Fibroblast of skin of left biceps (primary cell): Measurements from ENCODE around the gene RNFT2.
"Not testable (repeated sequence)": the region's sequence is repeated elsewhere in the genome, so short reads cannot be mapped to it uniquely, and the experiment has no call there.

Source experiments
- DNase-seq, 2 experiments: peaks; one replicate each; pipeline ENCODE4 v3.0.0-alpha.2; 2013; ENCODE audit warnings: low read depth in 2 of 2

Gene RNFT2

DNA sequence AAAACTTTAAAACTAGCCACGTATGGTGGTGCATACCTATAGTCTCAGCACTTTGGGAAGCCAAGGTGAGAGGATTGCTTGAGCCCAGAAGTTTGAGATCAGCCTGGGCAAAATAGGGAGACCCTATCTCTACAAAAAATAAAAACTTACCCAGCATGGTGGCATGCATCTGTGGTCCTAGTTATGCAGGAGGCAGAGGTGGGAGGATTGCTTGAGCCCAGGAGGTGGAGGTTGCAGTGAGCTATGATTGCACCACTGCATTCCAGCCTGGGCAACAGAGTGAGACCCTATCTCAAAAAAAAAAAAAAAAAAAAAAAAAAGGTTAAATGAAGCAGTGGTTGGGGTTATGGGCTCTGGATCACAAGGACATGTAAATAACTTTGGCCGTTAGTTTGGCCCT, 4.7 kb downstream of the RNFT2 start:
- DNase-seq: not testable (repeated sequence)

DNA sequence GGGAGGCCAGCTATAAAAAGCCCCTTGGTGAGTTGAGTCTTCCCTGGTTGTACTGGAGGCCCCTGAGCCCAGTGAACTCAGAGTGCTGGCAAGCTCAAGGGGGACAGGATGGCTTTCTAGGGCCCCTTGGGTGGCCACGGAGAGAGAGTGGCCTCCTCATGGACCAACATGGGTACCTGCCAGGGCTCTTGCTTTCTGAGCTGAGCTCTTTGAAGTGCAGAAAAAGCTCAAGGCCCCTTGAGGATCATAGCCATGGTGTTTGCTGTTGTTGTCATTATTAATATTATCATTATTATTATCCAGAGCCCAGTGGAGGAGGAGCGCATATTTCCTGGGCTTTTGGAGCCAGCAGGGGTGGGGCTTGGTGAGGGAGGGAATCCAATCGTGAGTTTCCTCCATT, 6.7 kb downstream of the RNFT2 start:
- no peak for DNase-seq

GRCh38 chr12:116745554-116745953, 7.4 kb downstream of the RNFT2 start:
- no peak for DNase-seq

DNA sequence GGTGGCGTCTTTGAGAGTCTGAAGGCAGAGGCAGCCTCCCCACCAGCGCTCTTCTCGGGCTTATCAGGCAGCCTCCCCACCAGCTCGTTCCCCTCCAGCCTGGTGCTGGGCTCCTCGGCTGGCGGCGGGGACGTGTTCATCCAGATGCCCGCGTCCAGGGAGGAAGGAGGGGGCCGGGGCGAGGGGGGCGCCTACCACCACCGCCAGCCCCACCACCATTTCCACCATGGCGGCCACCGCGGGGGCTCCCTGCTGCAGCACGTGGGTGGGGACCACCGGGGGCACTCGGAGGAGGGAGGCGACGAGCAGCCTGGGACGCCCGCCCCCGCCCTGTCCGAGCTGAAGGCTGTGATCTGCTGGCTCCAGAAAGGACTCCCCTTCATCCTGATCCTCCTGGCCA, 11.8 kb downstream of the RNFT2 start:
- DNase-seq: no peak

GRCh38 chr12:116750298-116750697, 12.2 kb downstream of the RNFT2 start:
- DNase-seq: no peak

DNA sequence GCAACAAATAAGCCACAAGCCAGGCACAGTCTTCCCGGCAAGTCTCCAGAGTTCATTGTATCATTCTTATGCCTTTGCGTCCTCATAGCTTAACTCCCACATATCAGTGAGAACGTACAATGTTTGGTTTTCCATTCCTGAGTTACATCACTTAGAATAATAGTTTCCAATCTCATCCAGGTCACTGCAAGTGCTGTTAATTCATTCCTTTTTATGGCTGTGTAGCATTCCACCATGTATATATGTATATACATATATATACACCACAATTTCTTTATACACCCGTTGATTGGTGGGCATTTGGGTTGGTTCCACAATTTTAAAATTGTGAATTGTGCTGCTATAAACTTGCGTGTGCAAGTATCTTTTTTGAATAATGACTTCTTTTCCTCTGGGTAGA, 16.0 kb downstream of the RNFT2 start:
- DNase-seq: not testable (repeated sequence)

DNA sequence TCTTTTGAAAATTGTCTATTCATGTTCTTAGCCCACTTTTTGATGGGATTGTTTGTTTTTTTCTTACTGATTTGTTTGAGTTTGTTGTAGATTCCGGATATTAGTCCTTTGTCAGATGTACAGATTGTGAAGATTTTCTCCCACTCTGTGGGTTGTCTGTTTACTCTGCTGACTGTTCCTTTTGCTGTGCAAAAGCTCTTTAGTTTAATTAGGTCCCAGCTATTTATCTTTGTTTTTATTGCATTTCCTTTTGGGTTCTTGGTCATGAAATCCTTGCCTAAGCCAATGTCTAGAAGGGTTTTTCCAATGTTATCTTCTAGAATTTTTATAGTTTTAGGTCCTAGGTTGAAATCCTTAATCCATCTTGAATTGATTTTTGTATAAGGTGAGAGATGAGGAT, 16.7 kb downstream of the RNFT2 start:
- not testable (repeated sequence) for DNase-seq

- DNase-seq: no peak
Observed at GRCh38 chr12:116759783-116760621, 21.9 kb downstream of the RNFT2 start.

DNA sequence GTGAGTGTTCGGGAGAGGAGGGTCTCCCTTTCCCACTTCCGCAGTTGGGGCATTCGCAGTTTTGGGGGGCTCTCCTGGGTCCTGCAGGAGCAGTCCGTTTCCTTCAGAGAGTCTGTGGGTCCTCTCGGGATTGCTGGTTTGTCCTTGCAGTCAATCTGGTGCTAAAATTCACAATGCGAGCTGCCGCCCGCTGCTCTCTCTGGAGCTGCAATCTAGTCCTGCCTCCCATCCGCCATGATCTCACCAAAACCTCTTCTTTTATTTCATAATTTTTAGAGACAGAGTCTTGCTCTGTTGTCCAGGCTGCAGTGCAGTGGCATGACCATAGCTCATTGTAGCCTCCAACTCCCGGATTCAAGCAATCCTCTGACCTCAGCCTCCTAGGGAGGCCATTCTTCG, 22.5 kb downstream of the RNFT2 start:
- DNase-seq: no peak

DNA sequence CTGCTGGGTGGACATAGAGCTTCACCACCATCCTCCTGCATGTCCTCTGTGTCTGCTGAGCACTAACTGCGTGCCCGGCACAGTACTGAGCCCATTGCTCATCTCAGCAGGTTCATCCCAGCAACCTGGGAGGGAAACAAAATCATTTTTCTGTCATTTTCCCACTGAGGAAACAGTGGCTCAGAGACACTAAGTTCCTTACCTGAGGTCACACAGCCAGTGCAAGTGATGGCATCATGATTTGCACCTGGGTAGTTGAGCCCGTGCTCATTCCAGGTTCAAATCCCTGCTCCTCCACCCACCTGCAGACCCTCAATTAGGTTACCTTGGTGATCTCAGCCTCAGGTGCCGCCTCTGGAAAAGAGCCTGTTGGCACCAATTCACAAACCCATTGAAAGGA, 23.4 kb downstream of the RNFT2 start:
- DNase-seq: no peak

DNA sequence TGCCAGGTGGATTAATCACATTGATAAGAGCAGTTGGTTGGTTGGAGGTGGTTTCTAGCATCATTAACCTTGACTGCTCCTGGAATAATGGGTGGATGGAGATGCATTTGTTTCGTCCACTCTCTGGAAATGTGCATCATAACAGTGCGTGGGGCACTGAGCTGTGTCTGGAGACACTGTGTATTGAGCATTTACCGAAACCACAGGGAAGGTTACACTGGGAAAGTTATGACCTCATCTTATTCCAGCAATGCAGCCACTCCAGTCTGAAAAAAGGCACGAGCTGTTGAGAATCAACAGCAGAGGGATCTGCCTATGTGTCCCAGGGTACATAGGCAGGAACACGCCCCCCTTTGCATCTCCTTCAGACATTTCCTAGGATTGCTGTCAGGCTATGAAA, 27.2 kb downstream of the RNFT2 start:
- no peak for DNase-seq

DNA sequence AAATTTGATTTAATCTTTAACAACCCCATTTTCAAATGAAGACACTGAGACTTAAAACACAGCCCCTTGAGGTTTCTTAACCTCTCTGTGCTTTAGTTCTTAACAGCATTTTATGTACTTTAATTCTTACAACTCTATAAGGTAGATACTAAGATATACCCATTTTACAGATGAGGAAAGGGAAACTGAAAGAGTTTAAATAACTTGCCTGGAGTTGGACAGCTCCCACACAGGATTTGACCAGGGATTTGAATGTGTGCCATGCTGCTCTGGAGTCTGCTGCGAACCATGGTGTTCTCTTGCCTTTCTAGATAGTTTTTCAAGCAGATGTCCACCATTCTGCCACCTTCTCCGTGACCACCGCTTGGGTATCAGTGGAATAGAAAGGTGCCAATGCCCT, 28.2 kb downstream of the RNFT2 start:
- no peak for DNase-seq

DNA sequence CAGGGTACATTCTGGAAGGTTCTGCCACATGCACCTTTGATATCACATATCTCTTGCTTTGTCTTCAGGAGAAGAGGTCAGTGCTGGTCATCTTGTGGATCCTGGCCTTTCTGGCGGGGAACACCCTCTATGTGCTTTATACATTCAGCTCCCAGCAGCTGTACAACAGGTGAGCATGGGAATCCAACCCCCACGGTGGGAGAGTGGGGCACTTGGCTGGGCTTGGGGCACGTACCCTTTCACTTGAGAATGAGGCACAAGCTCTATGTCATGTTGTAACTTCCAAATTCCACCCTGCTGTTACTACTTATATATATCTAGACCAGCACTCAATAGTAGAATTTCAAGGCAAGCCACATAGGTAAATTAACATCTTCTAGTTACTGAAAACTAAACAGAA, 28.6 kb downstream of the RNFT2 start:
- no peak for DNase-seq

DNA sequence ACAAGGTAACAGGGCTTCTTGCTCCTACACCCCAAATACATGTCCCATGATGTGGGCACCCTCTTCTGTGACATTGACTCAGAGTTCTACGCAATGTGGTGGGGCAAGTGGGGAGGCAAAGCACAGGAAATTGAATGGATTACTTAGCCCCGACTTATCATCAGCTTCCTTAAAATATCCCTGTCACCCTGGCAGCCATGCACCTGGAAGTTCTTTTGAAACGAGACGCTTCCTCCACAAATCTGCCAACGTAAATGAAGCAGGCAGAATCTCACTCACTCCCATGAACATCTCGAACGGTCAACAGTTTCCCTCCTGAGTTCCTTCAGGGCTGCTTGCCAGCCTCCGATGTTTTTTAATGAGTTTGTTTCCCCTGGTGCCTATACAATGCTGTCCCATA, 33.5 kb downstream of the RNFT2 start:
- DNase-seq: no peak

- no peak for DNase-seq
Observed at GRCh38 chr12:116773276-116773731, 35.2 kb downstream of the RNFT2 start.

DNA sequence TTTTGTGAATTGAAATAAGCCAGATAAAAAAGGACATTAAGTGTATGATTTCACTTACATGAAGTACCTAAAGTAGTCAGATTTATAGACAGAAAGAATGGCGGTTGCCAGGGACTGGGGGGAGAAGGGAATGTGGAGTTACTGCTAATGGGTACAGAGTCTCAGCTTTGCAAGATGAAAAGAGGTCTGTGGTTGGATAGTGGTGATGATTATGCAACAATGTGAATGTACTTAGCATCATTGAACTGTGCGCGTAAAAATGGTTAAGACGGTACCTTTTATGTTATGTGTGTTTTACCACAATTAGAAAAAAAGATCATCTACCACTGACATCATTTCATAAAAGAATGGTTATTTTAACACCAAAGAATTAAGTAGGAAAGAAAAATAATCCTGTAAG, 35.9 kb downstream of the RNFT2 start:
- no peak for DNase-seq

DNA sequence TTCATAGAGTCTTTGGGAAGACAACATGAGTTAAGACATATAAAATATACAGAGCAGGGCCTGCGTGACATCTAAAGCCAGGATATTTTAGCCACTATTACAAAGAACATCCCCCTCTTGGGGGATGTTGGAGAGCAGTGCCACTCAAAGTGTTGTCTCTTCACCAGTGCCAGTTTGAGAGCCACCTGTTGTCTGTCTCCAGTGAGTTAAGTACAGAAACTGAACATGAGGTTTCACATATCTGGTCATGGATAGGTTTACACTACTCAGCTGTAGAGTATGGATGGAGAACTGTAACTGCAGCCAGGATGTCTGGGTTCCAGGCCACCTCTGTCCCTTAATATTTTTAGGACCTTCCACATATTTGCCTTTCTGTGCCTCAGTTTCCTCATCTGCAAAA, 39.1 kb downstream of the RNFT2 start:
- DNase-seq: no peak

DNA sequence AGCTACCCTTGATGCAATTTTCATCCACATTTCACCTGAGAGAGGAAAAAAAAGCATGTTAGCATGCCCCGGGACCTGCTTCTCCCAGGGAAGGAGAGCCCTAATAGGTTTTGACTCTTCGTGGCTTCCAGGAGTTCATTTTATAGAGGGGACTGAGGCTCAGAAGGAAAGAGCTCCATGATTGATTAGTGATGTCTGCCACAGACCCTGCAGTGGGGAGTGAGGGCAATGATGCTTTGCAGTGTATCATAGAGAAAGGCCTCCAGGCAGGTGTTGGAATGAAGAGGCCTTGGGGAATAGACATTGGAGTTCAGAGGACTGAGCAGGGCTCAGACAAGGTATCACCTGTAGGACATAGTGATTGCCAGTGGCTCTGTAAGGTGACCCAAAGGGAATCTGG, 41.5 kb downstream of the RNFT2 start:
- no peak for DNase-seq

GRCh38 chr12:116780942-116781341, 42.8 kb downstream of the RNFT2 start:
- no peak for DNase-seq

- DNase-seq: no peak
Observed at GRCh38 chr12:116783525-116784237, 45.6 kb downstream of the RNFT2 start.

- no peak for DNase-seq
Observed at GRCh38 chr12:116784238-116784612, 46.1 kb downstream of the RNFT2 start.

- DNase-seq: not testable (repeated sequence)
Observed at GRCh38 chr12:116789562-116789961, 51.4 kb downstream of the RNFT2 start.

DNA sequence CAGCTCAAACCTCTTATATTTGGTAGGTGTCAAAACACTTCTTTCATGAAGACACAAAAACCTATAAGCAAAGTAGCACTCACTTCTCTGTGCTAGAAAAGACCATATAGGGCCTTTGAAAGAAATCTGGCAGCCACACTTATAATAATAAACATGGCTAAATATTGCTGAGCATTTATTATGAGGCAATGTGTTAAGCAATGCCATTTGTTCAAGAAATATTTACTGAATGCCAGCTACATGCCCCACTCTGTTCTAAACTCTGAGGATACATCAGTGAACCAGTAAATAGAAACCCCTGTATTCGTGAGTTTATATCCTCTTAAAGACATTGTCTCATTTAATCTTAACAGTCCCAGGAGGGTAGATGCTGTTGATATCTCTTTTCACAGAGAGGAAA, 52.0 kb downstream of the RNFT2 start:
- DNase-seq: no peak
